ENCODE results near the gene NEK11.

DNA sequence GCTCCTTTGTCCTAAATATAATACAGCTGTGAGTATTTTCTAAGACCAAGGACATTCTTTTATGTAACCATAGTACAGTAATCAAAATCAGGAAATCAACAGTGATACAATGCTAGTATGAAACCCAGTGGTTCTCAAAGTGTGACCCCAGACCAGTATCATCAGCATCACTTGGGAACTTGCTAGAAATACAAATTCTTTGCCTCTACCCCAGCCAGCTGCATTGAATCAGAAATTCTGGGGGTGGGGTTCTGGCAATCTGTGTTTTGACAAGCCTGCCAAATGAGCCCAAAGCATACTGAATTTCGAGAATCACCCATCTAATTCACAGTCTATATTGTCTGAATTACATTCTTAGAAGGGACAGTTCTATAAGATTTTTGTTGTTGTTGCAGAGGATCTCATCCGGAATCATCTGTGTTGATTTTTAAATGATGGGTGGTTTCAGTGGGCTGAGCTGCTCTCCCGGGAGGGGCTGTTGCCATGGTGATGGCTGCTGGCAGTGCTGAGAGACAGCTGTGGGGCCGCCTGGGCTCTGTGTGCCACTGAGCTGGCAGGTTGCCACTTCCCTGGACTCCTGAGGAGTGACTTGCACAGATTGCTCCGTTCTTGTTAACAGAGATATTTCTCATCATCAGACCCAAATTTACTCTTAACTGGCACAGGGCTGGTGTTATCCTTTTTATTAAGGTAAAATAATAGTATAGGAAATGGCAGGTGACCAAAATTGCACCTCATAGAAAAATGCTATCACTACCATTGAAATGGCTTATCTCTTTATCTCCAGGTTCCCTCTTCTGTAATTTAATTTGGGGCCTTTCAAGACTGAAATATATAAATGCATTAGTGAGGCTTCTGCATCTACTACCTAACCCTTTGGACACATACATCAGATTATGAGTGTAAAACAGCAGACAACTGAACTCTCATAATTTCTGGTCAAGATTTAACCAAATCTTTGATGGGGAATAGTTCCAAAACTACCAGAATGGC is 56.5 kb downstream of the NEK11 start:
- TF ChIP-seq POLR2A (IDR thresholded peaks at IDR 0.05), result no peak
- TF ChIP-seq, protein P1, sequence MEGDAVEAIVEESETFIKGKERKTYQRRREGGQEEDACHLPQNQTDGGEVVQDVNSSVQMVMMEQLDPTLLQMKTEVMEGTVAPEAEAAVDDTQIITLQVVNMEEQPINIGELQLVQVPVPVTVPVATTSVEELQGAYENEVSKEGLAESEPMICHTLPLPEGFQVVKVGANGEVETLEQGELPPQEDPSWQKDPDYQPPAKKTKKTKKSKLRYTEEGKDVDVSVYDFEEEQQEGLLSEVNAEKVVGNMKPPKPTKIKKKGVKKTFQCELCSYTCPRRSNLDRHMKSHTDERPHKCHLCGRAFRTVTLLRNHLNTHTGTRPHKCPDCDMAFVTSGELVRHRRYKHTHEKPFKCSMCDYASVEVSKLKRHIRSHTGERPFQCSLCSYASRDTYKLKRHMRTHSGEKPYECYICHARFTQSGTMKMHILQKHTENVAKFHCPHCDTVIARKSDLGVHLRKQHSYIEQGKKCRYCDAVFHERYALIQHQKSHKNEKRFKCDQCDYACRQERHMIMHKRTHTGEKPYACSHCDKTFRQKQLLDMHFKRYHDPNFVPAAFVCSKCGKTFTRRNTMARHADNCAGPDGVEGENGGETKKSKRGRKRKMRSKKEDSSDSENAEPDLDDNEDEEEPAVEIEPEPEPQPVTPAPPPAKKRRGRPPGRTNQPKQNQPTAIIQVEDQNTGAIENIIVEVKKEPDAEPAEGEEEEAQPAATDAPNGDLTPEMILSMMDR (IDR thresholded peaks at IDR 0.05), result no peak

All from Peyer's patch (tissue), 4 donors.